ENCODE results near the gene DNAJC18. TPM values are rescaled to one million over a fixed set of nuclear protein-coding genes. Genes with fewer than 3 reads are reported as not detected.

DNAJC18 gene
- total and polyA plus RNA-seq, 2 experiments from 2014 or later: 13.4 to 18.9 TPM

DNA sequence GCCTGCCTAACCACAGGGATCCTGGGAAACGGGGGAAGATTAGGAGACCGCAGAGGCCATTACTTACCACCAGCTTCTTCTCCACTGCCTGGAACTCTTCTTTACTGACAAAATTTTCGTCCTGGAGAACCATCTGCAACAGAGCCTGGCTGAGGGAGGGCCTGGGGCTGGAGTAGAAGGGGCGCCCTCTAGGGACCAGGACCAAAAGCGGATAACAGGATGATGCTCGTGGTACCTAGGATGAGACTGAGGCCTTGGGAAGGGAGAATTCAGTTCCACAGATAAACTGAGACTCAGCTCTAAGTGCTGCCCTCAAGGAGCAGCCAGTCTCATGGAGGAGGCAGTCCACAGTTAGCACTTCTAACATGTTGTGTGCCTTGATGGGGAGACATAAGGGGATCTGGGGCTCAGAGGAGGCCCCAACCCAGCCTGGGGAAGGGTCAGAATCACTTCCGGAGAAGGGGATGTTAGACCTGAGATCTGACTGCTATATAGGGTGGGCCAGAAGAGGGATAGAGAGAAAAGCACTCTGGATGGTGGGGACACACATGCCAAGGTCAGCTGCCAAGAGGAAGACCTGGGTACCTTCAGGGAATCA is 36.7 kb downstream of the DNAJC18 start:
- peaks cover 15% of the 10 kb centered on the region for H3K36me3 Mint-ChIP-seq (ENCODE audit: low read depth)
- Histone ChIP-seq H4K20me1 (replicated peaks; ENCODE audit: insufficient read depth) (0 out of 2 replicates have a peak, but pooled peaks cover 5% of the 10 kb centered on the region), H3K4me1 (ENCODE audit: insufficient read depth) (peaks cover 16% of the 10 kb centered on the region), H3K27ac (ENCODE audit: low read depth) (no peak overlapping the region), H3K9me2 (ENCODE audit: insufficient read depth) (no peaks in the 10 kb centered on the region), H2AFZ (no peak overlapping the region), H3F3A (replicated peaks; ENCODE audit: low read depth) (peaks cover 16% of the 10 kb centered on the region), H3K79me2 (replicated peaks; ENCODE audit: insufficient read depth) (0 out of 2 replicates have a peak, but pooled peaks cover 3% of the 10 kb centered on the region), H3K4me2 (peak overlapping the region; percentile 81; the same call in 1 of the 2 replicates), H3K4me3 (no peak overlapping the region), H3K36me3 (ENCODE audit: insufficient read depth) (no peaks in the 10 kb centered on the region), H3K27me3 (ENCODE audit: insufficient read depth) (no peaks in the 10 kb centered on the region)
- H3K4me3 Mint-ChIP-seq: peak overlapping the region; percentile 95
- H3K4me1 Mint-ChIP-seq: peaks cover 15% of the 10 kb centered on the region
- no peak overlapping the region for H3K27ac Mint-ChIP-seq
- peak; percentile 63 for ATAC-seq
- H3K27me3 Mint-ChIP-seq (ENCODE audit: insufficient read depth, low read depth, poor library complexity): peaks cover 11% of the 10 kb centered on the region
- no peak for TF ChIP-seq POLR2AphosphoS5 (IDR thresholded peaks at IDR 0.05; ENCODE audit: low read depth)
- no peak for TF ChIP-seq EZH2 (IDR thresholded peaks at IDR 0.05; ENCODE audit: low read depth, unreplicated experiment)
- TF ChIP-seq, protein P1, sequence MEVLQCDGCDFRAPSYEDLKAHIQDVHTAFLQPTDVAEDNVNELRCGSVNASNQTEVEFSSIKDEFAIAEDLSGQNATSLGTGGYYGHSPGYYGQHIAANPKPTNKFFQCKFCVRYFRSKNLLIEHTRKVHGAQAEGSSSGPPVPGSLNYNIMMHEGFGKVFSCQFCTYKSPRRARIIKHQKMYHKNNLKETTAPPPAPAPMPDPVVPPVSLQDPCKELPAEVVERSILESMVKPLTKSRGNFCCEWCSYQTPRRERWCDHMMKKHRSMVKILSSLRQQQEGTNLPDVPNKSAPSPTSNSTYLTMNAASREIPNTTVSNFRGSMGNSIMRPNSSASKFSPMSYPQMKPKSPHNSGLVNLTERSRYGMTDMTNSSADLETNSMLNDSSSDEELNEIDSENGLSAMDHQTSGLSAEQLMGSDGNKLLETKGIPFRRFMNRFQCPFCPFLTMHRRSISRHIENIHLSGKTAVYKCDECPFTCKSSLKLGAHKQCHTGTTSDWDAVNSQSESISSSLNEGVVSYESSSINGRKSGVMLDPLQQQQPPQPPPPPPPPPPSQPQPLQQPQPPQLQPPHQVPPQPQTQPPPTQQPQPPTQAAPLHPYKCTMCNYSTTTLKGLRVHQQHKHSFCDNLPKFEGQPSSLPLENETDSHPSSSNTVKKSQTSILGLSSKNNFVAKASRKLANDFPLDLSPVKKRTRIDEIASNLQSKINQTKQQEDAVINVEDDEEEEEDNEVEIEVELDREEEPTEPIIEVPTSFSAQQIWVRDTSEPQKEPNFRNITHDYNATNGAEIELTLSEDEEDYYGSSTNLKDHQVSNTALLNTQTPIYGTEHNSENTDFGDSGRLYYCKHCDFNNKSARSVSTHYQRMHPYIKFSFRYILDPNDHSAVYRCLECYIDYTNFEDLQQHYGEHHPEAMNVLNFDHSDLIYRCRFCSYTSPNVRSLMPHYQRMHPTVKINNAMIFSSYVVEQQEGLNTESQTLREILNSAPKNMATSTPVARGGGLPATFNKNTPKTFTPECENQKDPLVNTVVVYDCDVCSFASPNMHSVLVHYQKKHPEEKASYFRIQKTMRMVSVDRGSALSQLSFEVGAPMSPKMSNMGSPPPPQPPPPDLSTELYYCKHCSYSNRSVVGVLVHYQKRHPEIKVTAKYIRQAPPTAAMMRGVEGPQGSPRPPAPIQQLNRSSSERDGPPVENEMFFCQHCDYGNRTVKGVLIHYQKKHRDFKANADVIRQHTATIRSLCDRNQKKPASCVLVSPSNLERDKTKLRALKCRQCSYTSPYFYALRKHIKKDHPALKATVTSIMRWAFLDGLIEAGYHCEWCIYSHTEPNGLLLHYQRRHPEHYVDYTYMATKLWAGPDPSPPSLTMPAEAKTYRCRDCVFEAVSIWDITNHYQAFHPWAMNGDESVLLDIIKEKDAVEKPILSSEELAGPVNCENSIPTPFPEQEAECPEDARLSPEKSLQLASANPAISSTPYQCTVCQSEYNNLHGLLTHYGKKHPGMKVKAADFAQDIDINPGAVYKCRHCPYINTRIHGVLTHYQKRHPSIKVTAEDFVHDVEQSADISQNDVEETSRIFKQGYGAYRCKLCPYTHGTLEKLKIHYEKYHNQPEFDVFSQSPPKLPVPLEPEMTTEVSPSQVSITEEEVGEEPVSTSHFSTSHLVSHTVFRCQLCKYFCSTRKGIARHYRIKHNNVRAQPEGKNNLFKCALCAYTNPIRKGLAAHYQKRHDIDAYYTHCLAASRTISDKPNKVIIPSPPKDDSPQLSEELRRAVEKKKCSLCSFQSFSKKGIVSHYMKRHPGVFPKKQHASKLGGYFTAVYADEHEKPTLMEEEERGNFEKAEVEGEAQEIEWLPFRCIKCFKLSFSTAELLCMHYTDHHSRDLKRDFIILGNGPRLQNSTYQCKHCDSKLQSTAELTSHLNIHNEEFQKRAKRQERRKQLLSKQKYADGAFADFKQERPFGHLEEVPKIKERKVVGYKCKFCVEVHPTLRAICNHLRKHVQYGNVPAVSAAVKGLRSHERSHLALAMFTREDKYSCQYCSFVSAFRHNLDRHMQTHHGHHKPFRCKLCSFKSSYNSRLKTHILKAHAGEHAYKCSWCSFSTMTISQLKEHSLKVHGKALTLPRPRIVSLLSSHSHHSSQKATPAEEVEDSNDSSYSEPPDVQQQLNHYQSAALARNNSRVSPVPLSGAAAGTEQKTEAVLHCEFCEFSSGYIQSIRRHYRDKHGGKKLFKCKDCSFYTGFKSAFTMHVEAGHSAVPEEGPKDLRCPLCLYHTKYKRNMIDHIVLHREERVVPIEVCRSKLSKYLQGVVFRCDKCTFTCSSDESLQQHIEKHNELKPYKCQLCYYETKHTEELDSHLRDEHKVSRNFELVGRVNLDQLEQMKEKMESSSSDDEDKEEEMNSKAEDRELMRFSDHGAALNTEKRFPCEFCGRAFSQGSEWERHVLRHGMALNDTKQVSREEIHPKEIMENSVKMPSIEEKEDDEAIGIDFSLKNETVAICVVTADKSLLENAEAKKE (CRISPR knock-in tag; IDR thresholded peaks at IDR 0.05): no peak
- TF ChIP-seq, protein P2, sequence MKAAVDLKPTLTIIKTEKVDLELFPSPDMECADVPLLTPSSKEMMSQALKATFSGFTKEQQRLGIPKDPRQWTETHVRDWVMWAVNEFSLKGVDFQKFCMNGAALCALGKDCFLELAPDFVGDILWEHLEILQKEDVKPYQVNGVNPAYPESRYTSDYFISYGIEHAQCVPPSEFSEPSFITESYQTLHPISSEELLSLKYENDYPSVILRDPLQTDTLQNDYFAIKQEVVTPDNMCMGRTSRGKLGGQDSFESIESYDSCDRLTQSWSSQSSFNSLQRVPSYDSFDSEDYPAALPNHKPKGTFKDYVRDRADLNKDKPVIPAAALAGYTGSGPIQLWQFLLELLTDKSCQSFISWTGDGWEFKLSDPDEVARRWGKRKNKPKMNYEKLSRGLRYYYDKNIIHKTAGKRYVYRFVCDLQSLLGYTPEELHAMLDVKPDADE (IDR thresholded peaks at IDR 0.05): no peak
- TF ChIP-seq, protein P3, sequence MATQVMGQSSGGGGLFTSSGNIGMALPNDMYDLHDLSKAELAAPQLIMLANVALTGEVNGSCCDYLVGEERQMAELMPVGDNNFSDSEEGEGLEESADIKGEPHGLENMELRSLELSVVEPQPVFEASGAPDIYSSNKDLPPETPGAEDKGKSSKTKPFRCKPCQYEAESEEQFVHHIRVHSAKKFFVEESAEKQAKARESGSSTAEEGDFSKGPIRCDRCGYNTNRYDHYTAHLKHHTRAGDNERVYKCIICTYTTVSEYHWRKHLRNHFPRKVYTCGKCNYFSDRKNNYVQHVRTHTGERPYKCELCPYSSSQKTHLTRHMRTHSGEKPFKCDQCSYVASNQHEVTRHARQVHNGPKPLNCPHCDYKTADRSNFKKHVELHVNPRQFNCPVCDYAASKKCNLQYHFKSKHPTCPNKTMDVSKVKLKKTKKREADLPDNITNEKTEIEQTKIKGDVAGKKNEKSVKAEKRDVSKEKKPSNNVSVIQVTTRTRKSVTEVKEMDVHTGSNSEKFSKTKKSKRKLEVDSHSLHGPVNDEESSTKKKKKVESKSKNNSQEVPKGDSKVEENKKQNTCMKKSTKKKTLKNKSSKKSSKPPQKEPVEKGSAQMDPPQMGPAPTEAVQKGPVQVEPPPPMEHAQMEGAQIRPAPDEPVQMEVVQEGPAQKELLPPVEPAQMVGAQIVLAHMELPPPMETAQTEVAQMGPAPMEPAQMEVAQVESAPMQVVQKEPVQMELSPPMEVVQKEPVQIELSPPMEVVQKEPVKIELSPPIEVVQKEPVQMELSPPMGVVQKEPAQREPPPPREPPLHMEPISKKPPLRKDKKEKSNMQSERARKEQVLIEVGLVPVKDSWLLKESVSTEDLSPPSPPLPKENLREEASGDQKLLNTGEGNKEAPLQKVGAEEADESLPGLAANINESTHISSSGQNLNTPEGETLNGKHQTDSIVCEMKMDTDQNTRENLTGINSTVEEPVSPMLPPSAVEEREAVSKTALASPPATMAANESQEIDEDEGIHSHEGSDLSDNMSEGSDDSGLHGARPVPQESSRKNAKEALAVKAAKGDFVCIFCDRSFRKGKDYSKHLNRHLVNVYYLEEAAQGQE (IDR thresholded peaks at IDR 0.05; ENCODE audit: unreplicated experiment): no peak
- TF ChIP-seq, protein P4, sequence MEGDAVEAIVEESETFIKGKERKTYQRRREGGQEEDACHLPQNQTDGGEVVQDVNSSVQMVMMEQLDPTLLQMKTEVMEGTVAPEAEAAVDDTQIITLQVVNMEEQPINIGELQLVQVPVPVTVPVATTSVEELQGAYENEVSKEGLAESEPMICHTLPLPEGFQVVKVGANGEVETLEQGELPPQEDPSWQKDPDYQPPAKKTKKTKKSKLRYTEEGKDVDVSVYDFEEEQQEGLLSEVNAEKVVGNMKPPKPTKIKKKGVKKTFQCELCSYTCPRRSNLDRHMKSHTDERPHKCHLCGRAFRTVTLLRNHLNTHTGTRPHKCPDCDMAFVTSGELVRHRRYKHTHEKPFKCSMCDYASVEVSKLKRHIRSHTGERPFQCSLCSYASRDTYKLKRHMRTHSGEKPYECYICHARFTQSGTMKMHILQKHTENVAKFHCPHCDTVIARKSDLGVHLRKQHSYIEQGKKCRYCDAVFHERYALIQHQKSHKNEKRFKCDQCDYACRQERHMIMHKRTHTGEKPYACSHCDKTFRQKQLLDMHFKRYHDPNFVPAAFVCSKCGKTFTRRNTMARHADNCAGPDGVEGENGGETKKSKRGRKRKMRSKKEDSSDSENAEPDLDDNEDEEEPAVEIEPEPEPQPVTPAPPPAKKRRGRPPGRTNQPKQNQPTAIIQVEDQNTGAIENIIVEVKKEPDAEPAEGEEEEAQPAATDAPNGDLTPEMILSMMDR (conservative IDR thresholded peaks at IDR 0.05; ENCODE audit: low read depth in 2 of 2): peak; percentile 88 to 89
- H3K9me3 Mint-ChIP-seq: no peaks in the 10 kb centered on the region
- DNase-seq (ENCODE audit: low spot score): peak; percentile 82
